Measurements from ENCODE around the gene DCDC2B.

GRCh38 chr1:32239337-32239736 lies 30.4 kb downstream of the DCDC2B start:
- TF ChIP-seq, protein P1, sequence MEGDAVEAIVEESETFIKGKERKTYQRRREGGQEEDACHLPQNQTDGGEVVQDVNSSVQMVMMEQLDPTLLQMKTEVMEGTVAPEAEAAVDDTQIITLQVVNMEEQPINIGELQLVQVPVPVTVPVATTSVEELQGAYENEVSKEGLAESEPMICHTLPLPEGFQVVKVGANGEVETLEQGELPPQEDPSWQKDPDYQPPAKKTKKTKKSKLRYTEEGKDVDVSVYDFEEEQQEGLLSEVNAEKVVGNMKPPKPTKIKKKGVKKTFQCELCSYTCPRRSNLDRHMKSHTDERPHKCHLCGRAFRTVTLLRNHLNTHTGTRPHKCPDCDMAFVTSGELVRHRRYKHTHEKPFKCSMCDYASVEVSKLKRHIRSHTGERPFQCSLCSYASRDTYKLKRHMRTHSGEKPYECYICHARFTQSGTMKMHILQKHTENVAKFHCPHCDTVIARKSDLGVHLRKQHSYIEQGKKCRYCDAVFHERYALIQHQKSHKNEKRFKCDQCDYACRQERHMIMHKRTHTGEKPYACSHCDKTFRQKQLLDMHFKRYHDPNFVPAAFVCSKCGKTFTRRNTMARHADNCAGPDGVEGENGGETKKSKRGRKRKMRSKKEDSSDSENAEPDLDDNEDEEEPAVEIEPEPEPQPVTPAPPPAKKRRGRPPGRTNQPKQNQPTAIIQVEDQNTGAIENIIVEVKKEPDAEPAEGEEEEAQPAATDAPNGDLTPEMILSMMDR (conservative IDR thresholded peaks at IDR 0.05; ENCODE audit: low read depth, low read length), result no peak
- no peak for TF ChIP-seq EZH2 (IDR thresholded peaks at IDR 0.05; ENCODE audit: borderline replicate concordance, low read depth, low read length, poor library complexity, severe bottlenecking)

Measured in A673 (cell line).